Measurements from ENCODE around the gene NKG7.

The NKG7 gene

DNA sequence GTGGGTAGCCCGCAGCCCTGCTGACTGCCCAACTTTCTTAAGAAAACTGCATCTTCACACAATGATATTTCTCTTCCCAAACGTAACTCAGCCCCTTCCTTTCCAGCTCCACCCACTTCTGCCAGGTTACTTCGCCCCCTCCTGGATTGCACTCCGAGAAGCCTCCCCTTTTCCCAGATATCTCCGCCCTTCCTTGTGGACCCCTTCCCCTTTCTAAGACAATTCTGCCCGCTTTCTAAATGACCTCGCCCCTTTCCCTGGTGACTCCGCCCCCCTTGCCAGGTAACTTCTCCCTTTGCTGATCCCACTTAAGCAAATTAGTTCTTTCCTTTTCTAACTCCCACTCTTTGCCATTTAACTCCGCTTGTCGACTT, 33.2 kb downstream of the NKG7 start:
- peak overlapping the region; percentile 68 for H3K4me3 ChIP-seq (ENCODE audit: low read length)
- no peak for DNase-seq (ENCODE audit: low read depth)
- TF ChIP-seq, protein P1, sequence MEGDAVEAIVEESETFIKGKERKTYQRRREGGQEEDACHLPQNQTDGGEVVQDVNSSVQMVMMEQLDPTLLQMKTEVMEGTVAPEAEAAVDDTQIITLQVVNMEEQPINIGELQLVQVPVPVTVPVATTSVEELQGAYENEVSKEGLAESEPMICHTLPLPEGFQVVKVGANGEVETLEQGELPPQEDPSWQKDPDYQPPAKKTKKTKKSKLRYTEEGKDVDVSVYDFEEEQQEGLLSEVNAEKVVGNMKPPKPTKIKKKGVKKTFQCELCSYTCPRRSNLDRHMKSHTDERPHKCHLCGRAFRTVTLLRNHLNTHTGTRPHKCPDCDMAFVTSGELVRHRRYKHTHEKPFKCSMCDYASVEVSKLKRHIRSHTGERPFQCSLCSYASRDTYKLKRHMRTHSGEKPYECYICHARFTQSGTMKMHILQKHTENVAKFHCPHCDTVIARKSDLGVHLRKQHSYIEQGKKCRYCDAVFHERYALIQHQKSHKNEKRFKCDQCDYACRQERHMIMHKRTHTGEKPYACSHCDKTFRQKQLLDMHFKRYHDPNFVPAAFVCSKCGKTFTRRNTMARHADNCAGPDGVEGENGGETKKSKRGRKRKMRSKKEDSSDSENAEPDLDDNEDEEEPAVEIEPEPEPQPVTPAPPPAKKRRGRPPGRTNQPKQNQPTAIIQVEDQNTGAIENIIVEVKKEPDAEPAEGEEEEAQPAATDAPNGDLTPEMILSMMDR (conservative IDR thresholded peaks at IDR 0.05; ENCODE audit: low read length): 0 out of 2 replicates have a peak, but pooled peaks have one; percentile 24

DNA sequence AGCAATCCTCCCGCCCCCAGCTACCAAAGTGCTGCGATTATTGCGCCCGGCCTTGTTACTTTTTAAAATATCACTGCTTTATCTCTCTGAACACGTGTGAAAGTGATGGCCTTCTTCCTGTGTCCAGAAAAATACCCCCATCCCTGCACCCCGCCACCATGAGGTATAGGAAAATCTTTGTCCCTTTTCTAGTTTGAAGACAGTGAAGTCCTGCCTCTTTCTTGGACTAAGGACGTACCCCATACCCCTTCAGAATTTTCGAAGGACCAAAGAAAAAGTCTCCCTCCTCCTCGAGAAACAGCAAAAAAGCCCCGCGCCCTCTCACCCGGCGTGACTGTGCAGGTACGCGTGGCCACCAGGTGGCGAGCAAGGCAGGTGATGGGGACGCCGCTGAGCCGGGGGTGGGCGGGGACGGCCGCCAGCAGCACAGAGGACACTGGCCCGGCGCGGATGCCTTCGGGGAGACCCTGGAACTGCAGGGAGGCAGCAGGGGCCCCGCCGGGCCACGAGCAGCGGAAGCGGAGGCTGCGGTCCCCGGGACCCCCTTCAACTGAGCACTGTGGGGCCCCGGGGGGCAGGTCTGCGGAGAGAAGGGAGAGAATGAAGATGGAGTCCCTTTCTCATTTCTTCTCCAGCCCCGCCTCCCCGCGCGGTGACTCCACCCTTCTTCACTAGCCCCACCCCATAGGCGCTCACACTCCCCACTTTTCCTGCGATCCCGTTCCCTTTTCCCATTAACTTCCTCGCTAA, 33.7 kb downstream of the NKG7 start:
- peak overlapping the region; percentile 68 for H3K4me3 ChIP-seq (ENCODE audit: low read length)
- TF ChIP-seq, protein P1 (conservative IDR thresholded peaks at IDR 0.05; ENCODE audit: low read length): peak; percentile 64
- DNase-seq (ENCODE audit: low read depth): peak; percentile 63

DNA sequence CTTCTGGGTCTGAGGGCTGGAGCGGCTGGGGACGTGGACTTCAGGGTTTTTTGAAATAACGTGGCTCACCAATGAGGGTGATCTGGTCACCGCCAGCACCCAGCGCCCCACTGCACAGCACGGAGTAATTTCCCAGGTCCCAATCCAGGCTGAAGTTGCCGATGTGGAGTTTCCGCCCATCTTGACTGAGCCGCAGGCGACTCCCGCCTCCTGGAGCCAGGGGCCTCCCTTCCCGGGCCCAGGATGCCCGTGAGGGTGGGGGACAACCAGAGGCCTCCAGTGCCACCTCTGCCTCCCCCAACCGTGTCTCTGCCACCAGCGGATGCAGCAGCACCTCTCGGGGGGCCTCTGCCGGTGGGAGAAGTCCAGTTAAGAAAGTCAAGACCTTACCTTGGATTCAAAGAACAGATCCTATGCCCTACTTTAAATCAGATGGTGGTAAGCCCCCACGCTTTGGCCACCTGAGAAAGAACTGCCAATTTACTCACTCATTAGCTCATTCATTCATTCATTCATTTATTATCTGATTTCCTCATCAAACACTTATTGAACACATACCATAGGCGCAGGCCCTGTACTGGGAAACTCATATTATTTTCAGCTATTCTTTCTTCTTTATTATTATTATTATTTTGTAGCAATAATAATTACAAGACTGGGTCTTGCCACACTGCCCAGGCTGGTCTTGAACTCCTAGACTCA, 34.4 kb downstream of the NKG7 start:
- H3K4me3 ChIP-seq (ENCODE audit: low read length): no peak overlapping the region; the same call in 1 of the 2 replicates
- no peak for DNase-seq (ENCODE audit: low read depth)
- TF ChIP-seq, protein P1 (conservative IDR thresholded peaks at IDR 0.05; ENCODE audit: low read length): no peak

DNA sequence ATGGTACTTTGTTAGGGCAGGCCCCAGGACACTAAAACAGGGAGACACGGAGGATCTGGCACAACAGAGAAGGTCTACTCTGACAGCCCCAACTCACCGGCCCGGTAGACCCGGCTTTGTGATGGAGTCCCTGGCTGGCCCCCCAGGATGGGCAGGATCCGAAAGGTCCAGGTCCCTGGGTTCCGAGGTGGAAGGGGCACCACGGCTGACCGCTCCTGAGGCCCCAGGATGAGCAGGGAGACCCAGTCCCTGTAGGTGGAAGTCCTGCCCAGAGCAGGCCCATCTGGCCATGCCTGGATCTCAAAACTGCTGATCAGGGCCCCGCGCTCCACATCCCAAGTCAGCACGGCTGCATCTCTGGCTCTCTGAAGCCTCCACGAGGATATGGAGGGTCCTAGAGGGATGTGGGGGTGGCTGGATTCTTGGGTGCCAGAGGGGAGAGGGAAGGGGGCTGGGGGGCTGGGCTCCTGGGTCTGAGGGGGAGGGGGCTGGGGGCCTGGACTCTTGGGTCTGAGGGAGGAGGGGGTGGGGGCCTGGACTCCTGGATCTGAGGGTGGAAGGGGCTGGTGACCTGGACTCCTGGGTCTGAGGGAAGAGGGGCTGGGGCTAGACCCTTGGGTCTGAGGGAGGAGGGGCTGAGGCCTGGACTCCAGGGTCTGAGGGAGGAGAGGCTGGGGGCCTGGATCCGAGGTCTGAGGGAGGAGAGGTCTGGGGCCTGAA, 35.2 kb downstream of the NKG7 start:
- TF ChIP-seq, protein P1 (conservative IDR thresholded peaks at IDR 0.05; ENCODE audit: low read length): no peak
- no peak overlapping the region for H3K4me3 ChIP-seq (ENCODE audit: low read length)
- no peak for DNase-seq (ENCODE audit: low read depth)

DNA sequence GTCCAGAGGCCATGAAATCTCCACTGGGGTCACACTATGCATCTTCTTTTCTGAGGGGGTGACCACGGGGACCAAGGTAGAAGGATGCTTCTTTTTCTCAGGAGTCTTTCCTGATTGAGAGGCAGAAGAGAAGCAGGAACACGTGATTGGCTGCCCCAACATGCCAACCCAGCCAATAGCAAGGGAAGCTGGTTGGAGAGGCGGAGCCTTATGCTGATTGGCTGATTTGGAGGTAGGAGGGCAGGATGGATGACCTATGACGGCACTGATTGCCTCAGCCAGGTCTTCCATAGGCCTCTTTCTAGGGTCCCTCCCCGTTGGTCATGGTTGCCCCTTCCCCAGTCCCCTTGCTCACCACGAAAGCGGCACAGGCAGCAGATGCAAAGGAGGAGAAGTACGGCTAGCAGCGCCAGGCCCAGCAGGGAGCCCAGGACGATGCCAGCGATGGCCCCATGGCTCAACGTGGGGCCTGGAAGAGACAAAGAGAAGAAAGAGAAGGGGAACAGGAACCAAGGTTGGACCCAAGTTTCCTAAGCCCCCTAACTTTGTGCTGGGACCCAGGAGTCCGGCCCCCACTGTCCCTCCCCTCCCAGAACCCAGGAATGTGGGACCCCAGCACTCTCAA, 38.5 kb downstream of the NKG7 start:
- TF ChIP-seq, protein P1 (conservative IDR thresholded peaks at IDR 0.05; ENCODE audit: low read length): no peak
- no peak overlapping the region for H3K4me3 ChIP-seq (ENCODE audit: low read length)
- DNase-seq (ENCODE audit: low read depth): no peak

DNA sequence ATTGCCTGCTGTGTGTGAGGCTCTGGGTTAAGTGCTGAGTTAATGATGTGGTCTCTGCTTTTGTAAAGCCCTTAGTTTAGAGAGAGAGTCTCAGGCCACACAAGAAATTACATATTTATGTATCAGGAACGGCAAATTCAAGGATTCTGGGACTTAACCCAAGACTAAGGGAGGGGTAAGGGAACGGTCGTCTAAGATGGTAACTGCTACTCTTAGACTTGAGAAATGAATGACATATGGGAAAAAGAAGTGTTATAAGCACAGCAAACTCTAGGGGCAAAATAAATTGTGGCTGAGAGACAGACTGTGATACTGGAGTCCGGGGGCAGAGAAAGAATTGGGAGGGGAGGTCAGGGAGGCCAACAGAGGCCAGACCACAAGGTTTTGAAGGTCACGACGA, 40.7 kb downstream of the NKG7 start:
- H3K4me3 ChIP-seq (ENCODE audit: low read length): no peak overlapping the region
- TF ChIP-seq, protein P1 (conservative IDR thresholded peaks at IDR 0.05; ENCODE audit: low read length): no peak
- no peak for DNase-seq (ENCODE audit: low read depth)
